ENCODE results near the gene DUSP12.

DNA sequence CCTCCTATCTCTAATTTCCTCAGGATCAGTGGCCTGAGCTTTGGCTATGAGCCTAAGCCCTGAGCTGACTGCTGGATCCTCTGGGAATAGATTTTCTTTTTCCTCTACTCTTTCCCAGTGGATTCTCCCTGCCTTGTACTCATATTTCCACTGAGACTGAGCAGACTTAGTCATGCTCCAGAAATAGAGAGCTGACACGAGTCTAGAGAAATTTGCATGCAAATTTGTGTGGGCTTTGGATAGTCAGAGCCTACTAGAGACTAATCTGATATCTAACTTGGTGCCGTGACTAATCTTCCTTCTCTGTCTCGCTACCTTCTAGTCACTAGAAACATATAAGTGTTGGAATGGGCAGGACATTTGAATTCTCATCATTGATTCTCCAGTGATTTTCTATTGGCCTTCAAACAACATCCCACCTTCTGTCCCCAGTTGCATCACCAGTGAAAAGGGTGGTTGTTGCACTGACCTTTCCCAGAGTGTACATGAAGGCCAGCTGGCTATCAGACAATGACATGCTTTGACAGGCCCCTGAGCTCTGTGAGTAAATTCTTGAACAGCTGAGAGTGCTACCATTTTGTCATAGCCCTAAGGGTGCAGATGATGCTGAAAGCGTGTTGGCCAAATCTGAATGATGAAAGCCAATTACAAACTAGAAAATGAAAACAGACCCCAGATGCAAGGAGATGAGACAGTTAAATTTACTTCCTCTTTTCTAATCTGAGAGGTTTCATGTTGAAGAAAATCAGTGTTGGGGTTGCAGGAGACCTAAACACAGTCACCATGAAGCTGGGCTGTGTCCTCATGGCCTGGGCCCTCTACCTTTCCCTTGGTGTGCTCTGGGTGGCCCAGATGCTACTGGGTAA lies 42.9 kb upstream of the DUSP12 start, which contains the start of gene FCRLA:
- TF ChIP-seq POLR2AphosphoS5 (IDR thresholded peaks at IDR 0.05; ENCODE audit: low read depth, low read length) (no peak), TAF1 (IDR thresholded peaks at IDR 0.05; ENCODE audit: borderline replicate concordance, insufficient read depth, low read length) (no peak), REST (IDR thresholded peaks at IDR 0.05; ENCODE audit: insufficient read depth in 1 of 2, low read depth in 2 of 2, low read length in 2 of 2) (no peak), SIN3A (IDR thresholded peaks at IDR 0.05; ENCODE audit: borderline replicate concordance, insufficient read depth, low read length) (no peak)

Measured in PFSK-1 (cell line).